Glomerular visceral epithelial cell (primary cell): ENCODE measurements around the gene ZDHHC5.
"Not testable (repeated sequence)": the region's sequence is repeated elsewhere in the genome, so short reads cannot be mapped to it uniquely, and the experiment has no call there.

Experiments
- DNase-seq: peaks from one replicate; pipeline ENCODE4 v3.0.0-alpha.2; 2016; ENCODE audit errors: extremely low spot score

The ZDHHC5 gene

GRCh38 chr11:57667117-57667735 lies 688 bp upstream of the ZDHHC5 start:
- DNase-seq: peak; percentile 98

- peak; percentile 11 for DNase-seq
These were observed 494 bp downstream of the ZDHHC5 start for GRCh38 chr11:57668434-57668782.

- peak; percentile 58 for DNase-seq
These were observed 6.3 kb downstream of the ZDHHC5 start for GRCh38 chr11:57674251-57674650.

- no peak for DNase-seq
These were observed 7.4 kb downstream of the ZDHHC5 start for GRCh38 chr11:57675176-57675941.

- DNase-seq: no peak
These were observed 11.5 kb downstream of the ZDHHC5 start for GRCh38 chr11:57679396-57679795.

- DNase-seq: peak; percentile 51
These were observed 12.6 kb downstream of the ZDHHC5 start for GRCh38 chr11:57680552-57680874.

- DNase-seq: no peak
These were observed 13.3 kb downstream of the ZDHHC5 start for GRCh38 chr11:57681168-57681567.

GRCh38 chr11:57690474-57690873 lies 22.6 kb downstream of the ZDHHC5 start:
- not testable (repeated sequence) for DNase-seq

GRCh38 chr11:57698843-57699365 lies 31.0 kb downstream of the ZDHHC5 start:
- no peak for DNase-seq

- DNase-seq: no peak
These were observed 31.9 kb downstream of the ZDHHC5 start for GRCh38 chr11:57699813-57700212.

- no peak for DNase-seq
These were observed 32.5 kb downstream of the ZDHHC5 start for GRCh38 chr11:57700425-57700824.

- DNase-seq: no peak
These were observed 35.4 kb downstream of the ZDHHC5 start for GRCh38 chr11:57703341-57703740.

GRCh38 chr11:57704932-57705331 lies 37.0 kb downstream of the ZDHHC5 start:
- no peak for DNase-seq

GRCh38 chr11:57705432-57705831 lies 37.5 kb downstream of the ZDHHC5 start:
- DNase-seq: not testable (repeated sequence)

- DNase-seq: no peak
These were observed 42.0 kb downstream of the ZDHHC5 start for GRCh38 chr11:57709802-57710367.

- peak; percentile 90 for DNase-seq
These were observed 43.7 kb downstream of the ZDHHC5 start, which contains the start of gene MED19 for GRCh38 chr11:57711414-57712255. TSS of gene MED19 (minus strand) at chr11:57712215. CDS start at chr11:57712179, 36 bp downstream.

- DNase-seq: peak; percentile 98
These were observed 44.6 kb downstream of the ZDHHC5 start, which contains the start of gene TMX2 for GRCh38 chr11:57712256-57713150. TSS of gene TMX2 (plus strand) at chr11:57712593. CDS start at chr11:57712619, 26 bp downstream.

GRCh38 chr11:57713835-57714234 lies 45.9 kb downstream of the ZDHHC5 start:
- DNase-seq: no peak

- DNase-seq: not testable (repeated sequence)
These were observed 48.8 kb downstream of the ZDHHC5 start for GRCh38 chr11:57716726-57717125.

GRCh38 chr11:57727185-57727584 lies 59.3 kb downstream of the ZDHHC5 start:
- DNase-seq: no peak

GRCh38 chr11:57728829-57729228 lies 60.9 kb downstream of the ZDHHC5 start:
- DNase-seq: no peak
